AG09319 (cell line): ENCODE data around the gene KRTAP1-4.

Source experiments
- DNase-seq: peaks from one replicate; pipeline ENCODE4 v3.0.0-alpha.2; 2010; ENCODE audit warnings: low read depth; ENCODE audit errors: extremely low read depth
- CTCF ChIP-seq: IDR thresholded peaks from 2 replicates; pipeline ENCODE4 v1.5.1; 2011; ENCODE audit warnings: low read depth, mild to moderate bottlenecking, inconsistent platforms, low read length, moderate library complexity

KRTAP1-4 gene

DNA sequence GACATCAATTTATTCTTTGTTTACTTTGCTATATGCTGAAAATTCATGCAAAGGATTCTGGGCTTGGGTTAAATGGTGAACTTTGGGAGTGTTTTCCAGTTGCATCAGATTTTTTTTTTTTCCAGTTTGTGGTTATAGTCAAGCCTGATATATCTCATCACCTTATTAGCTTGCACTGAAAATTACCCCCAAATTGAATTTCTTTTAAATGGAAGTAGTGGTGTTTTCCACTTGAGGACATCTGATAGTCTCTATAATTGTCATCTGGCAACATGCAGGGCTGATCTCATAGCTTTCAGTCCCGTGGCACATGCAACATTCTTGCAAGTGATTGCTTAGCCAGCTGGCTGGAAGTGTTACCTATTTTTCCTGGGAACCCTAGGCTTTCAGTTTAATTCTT lies 16.4 kb downstream of the KRTAP1-4 start:
- TF ChIP-seq CTCF = no peak
- peak; percentile 71 for DNase-seq

DNA sequence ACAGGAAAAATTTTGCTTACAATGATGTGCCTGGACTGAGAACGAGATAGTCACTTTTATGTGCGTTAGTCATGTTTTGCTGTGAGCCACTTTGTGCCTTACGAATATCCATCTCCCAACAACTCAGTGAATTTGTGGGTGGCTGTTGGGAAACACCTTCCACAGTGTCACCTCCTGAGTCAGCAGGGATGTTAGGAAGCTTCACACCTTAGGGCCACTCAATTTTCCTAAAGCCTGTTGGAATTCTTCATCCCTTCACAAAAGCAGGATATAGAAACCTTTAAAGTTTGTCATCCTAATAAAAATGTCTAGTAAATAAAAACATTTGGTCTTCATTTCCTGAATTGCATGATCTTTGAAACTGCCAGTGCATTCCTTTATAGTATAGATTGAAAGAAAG lies 16.8 kb downstream of the KRTAP1-4 start:
- no peak for TF ChIP-seq CTCF
- DNase-seq = no peak

DNA sequence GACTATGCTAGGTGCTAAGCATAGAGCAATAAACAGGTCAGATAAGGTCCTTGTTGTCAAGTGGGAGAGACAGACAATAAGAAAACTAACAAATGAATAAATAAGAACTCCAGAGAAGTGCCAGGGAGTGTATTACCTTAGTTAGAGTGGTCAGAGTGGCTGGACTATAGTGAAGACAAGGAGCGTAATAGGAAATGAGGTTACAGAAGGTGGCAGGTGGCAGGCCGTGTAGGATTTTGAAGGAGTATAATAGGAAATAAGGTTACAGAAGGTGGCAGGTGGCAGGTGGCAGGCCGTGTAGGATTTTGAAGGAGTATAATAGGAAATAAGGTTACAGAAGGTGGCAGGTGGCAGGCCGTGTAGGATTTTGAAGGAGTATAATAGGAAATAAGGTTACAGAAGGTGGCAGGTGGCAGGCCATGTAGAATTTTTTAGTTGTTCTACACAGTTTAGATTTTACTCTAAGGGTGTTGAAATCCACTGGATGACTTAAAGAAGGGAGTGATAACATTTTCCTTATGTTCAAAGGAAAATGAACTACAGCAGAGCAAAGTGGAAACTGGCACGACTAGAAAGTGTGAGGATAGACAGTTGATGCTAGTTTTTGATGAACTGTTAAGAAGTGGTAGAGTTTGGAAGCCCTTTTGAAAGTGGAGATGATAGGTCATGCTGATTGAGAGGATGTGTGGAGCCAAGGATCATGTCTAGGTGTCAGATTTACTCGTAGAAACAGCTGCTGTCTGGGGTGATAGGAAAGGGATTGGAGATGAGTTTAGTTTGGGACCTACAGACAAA lies 17.5 kb downstream of the KRTAP1-4 start:
- DNase-seq = no peak
- TF ChIP-seq CTCF = no peak

- no peak for DNase-seq
- TF ChIP-seq CTCF = no peak
Measured at GRCh38 chr17:41010441-41010840, 19.6 kb downstream of the KRTAP1-4 start.

- no peak for TF ChIP-seq CTCF
- no peak for DNase-seq
Measured at GRCh38 chr17:41009936-41010335, 20.1 kb downstream of the KRTAP1-4 start.

GRCh38 chr17:41009301-41009760 lies 20.7 kb downstream of the KRTAP1-4 start:
- no peak for DNase-seq
- TF ChIP-seq CTCF = no peak

GRCh38 chr17:41008811-41009210 lies 21.2 kb downstream of the KRTAP1-4 start, which contains the start of gene KRTAP3-1:
Gene KRTAP3-1 (minus strand): TSS chr17:41009128. CDS start chr17:41009074, 54 bp downstream.
- no peak for TF ChIP-seq CTCF
- no peak for DNase-seq
